Natural killer cell (primary cell): ENCODE measurements around the gene THBD. TPM values are rescaled to one million over a fixed set of nuclear protein-coding genes. Genes with fewer than 3 reads are reported as not detected.

ENCODE experiments used
- ATAC-seq, 3 donors: fragments of 150-1000 bp in 2 of 3; fragments of 200-7000 bp in 1 of 3; cut with Tn5 transposase; 1 replicate in 1 of 3; 2 replicates in 2 of 3; pipeline ENCODE4 v1.10.0; 2021; ENCODE audit warnings: mild to moderate bottlenecking in 2 of 3, moderate library complexity in 2 of 3
- DNase-seq, 2 donors: peaks; one replicate each; pipeline versions ENCODE4 v3.0.0 to v3.0.0-alpha.2; 2013 to 2021; ENCODE audit warnings: mixed read lengths in 1 of 2
- H3K27ac ChIP-seq: one replicate; pipeline ENCODE4 v1.5.1; 2013; ENCODE audit warnings: mild to moderate bottlenecking, low read length
- H3K27me3 ChIP-seq: one replicate; pipeline ENCODE4 v1.6.1; 2013; ENCODE audit warnings: low read length; ENCODE audit not compliant: control insufficient read depth, insufficient read depth
- H3K36me3 ChIP-seq: one replicate; pipeline ENCODE4 v1.6.1; 2013; ENCODE audit warnings: low read length; ENCODE audit not compliant: control insufficient read depth, insufficient read depth
- H3K4me1 ChIP-seq: one replicate; pipeline ENCODE4 v1.6.1; 2013; ENCODE audit warnings: low read length; ENCODE audit not compliant: control insufficient read depth, insufficient read depth
- H3K4me3 ChIP-seq: one replicate; pipeline ENCODE4 v1.5.1; 2013; ENCODE audit warnings: low read length
- H3K9me3 ChIP-seq: one replicate; pipeline ENCODE4 v1.6.1; 2013; ENCODE audit warnings: low read length; ENCODE audit not compliant: control insufficient read depth, insufficient read depth
- H3K27ac Mint-ChIP-seq, 2 donors: one replicate each; pipeline ENCODE4 v1.8.0; 2022; ENCODE audit warnings: mild to moderate bottlenecking in 2 of 2, mixed read lengths in 2 of 2, moderate library complexity in 1 of 2
- H3K27me3 Mint-ChIP-seq, 2 donors: one replicate each; pipeline ENCODE4 v1.8.0; 2022; ENCODE audit warnings: low read depth in 2 of 2, mixed read lengths in 2 of 2
- H3K36me3 Mint-ChIP-seq: one replicate; pipeline ENCODE4 v1.8.0; 2022; ENCODE audit warnings: mixed read lengths
- H3K4me1 Mint-ChIP-seq, 2 donors: one replicate each; pipeline ENCODE4 v1.8.0; 2022; ENCODE audit warnings: mixed read lengths in 2 of 2
- H3K4me3 Mint-ChIP-seq: one replicate; pipeline ENCODE4 v1.8.0; 2022; ENCODE audit warnings: mild to moderate bottlenecking, moderate library complexity, mixed read lengths
- H3K9me3 Mint-ChIP-seq, 2 donors: one replicate each; pipeline ENCODE4 v1.8.0; 2022; ENCODE audit warnings: mixed read lengths in 2 of 2
- WGBS: methylation state at CpG from one replicate; pipeline ENCODE4 v1.1.7; 2013; ENCODE audit warnings: missing lambda C conversion rate; ENCODE audit not compliant: insufficient coverage; 5-methylcytosine and 5-hydroxymethylcytosine counted together
- intact Hi-C: fragments of 100-400 bp; cut with micrococcal nuclease; formaldehyde crosslinking; loops from one replicate; pipeline ENCODE4 v1.14.2; 2022
- total RNA-seq, 4 donors: library from RNA; stranded (reverse); fragments of 120-200 nt in 1 of 4; gene quantifications; one replicate each; pipeline versions ENCODE4 v1.2.3 to v1.2.4, GENCODE V29; 2013 to 2022
- TF ChIP-seq, protein P1 (sequence below): fragments of 200-600 bp; IDR thresholded peaks from one replicate; pipeline ENCODE4 v1.8.0; 2022; ENCODE audit warnings: antibody characterized with exemption

Gene THBD
- total RNA-seq, 3 donors from 2014 or later (not counting 1 experiment from before 2014, with no cell fraction given) = 2.1 to 2.8 (median 2.1) TPM

- no peaks in the 10 kb centered on the region for H3K4me1 Mint-ChIP-seq
- TF ChIP-seq, protein P1, sequence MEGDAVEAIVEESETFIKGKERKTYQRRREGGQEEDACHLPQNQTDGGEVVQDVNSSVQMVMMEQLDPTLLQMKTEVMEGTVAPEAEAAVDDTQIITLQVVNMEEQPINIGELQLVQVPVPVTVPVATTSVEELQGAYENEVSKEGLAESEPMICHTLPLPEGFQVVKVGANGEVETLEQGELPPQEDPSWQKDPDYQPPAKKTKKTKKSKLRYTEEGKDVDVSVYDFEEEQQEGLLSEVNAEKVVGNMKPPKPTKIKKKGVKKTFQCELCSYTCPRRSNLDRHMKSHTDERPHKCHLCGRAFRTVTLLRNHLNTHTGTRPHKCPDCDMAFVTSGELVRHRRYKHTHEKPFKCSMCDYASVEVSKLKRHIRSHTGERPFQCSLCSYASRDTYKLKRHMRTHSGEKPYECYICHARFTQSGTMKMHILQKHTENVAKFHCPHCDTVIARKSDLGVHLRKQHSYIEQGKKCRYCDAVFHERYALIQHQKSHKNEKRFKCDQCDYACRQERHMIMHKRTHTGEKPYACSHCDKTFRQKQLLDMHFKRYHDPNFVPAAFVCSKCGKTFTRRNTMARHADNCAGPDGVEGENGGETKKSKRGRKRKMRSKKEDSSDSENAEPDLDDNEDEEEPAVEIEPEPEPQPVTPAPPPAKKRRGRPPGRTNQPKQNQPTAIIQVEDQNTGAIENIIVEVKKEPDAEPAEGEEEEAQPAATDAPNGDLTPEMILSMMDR = no peak
These were observed 30.1 kb downstream of the THBD start for GRCh38 chr20:23019403-23019802.

DNA sequence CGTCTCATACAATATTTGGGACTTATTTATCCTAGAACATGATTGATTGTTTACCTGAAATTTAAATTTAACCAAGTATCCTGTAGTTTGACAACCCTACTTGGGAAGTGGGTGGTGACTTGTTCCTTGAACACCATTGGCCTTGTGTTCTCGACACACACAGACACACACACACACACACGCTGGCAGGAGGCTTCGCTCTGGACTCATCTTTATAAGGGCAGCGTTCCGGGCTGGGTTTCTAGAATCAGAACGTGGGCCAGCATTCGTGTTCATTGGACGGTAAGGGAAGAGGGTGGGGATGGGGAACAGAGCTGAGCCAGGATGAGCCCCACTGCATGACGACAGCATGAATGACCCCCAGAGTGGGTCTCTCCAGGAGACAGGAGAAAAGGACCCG lies 30.5 kb downstream of the THBD start:
- intact Hi-C loops = no loop called here
- no peak overlapping the region for H3K27ac Mint-ChIP-seq
- Histone ChIP-seq H3K27me3 (no peaks in the 10 kb centered on the region), H3K36me3 (no peaks in the 10 kb centered on the region), H3K4me3 (no peak overlapping the region), H3K4me1 (no peaks in the 10 kb centered on the region), H3K9me3 (no peaks in the 10 kb centered on the region), H3K27ac (no peak overlapping the region)
- no peak overlapping the region for H3K4me3 Mint-ChIP-seq
- H3K36me3 Mint-ChIP-seq = no peaks in the 10 kb centered on the region
- H3K9me3 Mint-ChIP-seq = no peaks in the 10 kb centered on the region
- H3K4me1 Mint-ChIP-seq = no peaks in the 10 kb centered on the region
- DNase-seq = no peak
- no peak for ATAC-seq
- TF ChIP-seq, protein P1 = no peak
- WGBS = 94% methylated on average over 10 of the region's 11 CpGs
- peaks cover 0 to 12% of the 10 kb centered on the region in 2 donors for H3K27me3 Mint-ChIP-seq

More at GRCh38 chr20:23019403-23019802, 30.1 kb downstream of the THBD start:
- DNase-seq (no peak), ATAC-seq (no peak)
- intact Hi-C loops = no loop called here
- no peaks in the 10 kb centered on the region for H3K36me3 Mint-ChIP-seq
- no peak overlapping the region for H3K4me3 ChIP-seq
- H3K27me3 ChIP-seq = no peaks in the 10 kb centered on the region
- H3K27me3 Mint-ChIP-seq = peaks cover 0 to 12% of the 10 kb centered on the region in 2 donors
- 79% methylated on average over 7 of the region's 7 CpGs for WGBS
- H3K36me3 ChIP-seq = no peaks in the 10 kb centered on the region
- H3K4me1 ChIP-seq = no peaks in the 10 kb centered on the region
- no peak overlapping the region for H3K27ac Mint-ChIP-seq
- H3K27ac ChIP-seq = no peak overlapping the region
- no peak overlapping the region for H3K4me3 Mint-ChIP-seq
- no peaks in the 10 kb centered on the region for H3K9me3 ChIP-seq
- no peaks in the 10 kb centered on the region for H3K9me3 Mint-ChIP-seq

- Histone ChIP-seq H3K4me1 (no peaks in the 10 kb centered on the region), H3K27ac (no peak overlapping the region), H3K27me3 (no peaks in the 10 kb centered on the region), H3K36me3 (no peaks in the 10 kb centered on the region), H3K9me3 (no peaks in the 10 kb centered on the region), H3K4me3 (no peak overlapping the region)
- intact Hi-C loops = no loop called here
- no peak for DNase-seq
- H3K9me3 Mint-ChIP-seq = no peaks in the 10 kb centered on the region
- no peak for ATAC-seq
- H3K4me1 Mint-ChIP-seq = no peaks in the 10 kb centered on the region
- no peak overlapping the region for H3K4me3 Mint-ChIP-seq
- H3K27ac Mint-ChIP-seq = no peak overlapping the region
- H3K27me3 Mint-ChIP-seq = peaks cover 1 to 12% of the 10 kb centered on the region in 2 donors
- TF ChIP-seq, protein P1 = no peak
- H3K36me3 Mint-ChIP-seq = no peaks in the 10 kb centered on the region
These were observed 31.0 kb downstream of the THBD start for GRCh38 chr20:23018432-23018831.

GRCh38 chr20:23017516-23017915 lies 32.0 kb downstream of the THBD start:
- TF ChIP-seq, protein P1 = no peak
- H3K36me3 ChIP-seq = no peaks in the 10 kb centered on the region
- Mint-ChIP-seq H3K4me1 (no peaks in the 10 kb centered on the region), H3K27me3 (peaks cover 2 to 12% of the 10 kb centered on the region in 2 donors), H3K27ac (no peak overlapping the region), H3K4me3 (no peak overlapping the region), H3K9me3 (no peaks in the 10 kb centered on the region), H3K36me3 (no peaks in the 10 kb centered on the region)
- no peak overlapping the region for H3K27ac ChIP-seq
- no peaks in the 10 kb centered on the region for H3K4me1 ChIP-seq
- ATAC-seq (no peak), DNase-seq (no peak)
- no peak overlapping the region for H3K4me3 ChIP-seq
- 75% methylated on average over 2 of the region's 2 CpGs for WGBS
- H3K9me3 ChIP-seq = no peaks in the 10 kb centered on the region
- no peaks in the 10 kb centered on the region for H3K27me3 ChIP-seq
- intact Hi-C loops = no loop called here
